HG03135 (cell line): Measurements from ENCODE around the gene NR1I3.
A peak's percentile ranks its signal among the peaks of the same experiment; 100 is the strongest.

Source experiments
- ATAC-seq: cut with Tn5 transposase; IDR thresholded peaks from one replicate; pipeline ENCODE4 v1.9.1; 2021; ENCODE audit warnings: mild to moderate bottlenecking, moderate library complexity; ENCODE audit not compliant: unreplicated experiment

The NR1I3 gene

GRCh38 chr1:161196521-161197451 lies 41.2 kb downstream of the NR1I3 start:
- ATAC-seq: no peak

GRCh38 chr1:161196111-161196510 lies 41.9 kb downstream of the NR1I3 start:
- ATAC-seq: no peak

- no peak for ATAC-seq
These were observed 42.8 kb downstream of the NR1I3 start for GRCh38 chr1:161195171-161195570.

GRCh38 chr1:161193561-161194235 lies 44.3 kb downstream of the NR1I3 start:
- no peak for ATAC-seq

GRCh38 chr1:161192476-161193465 lies 45.2 kb downstream of the NR1I3 start:
- no peak for ATAC-seq

- no peak for ATAC-seq
These were observed 46.0 kb downstream of the NR1I3 start for GRCh38 chr1:161191971-161192370.

- no peak for ATAC-seq
These were observed 47.0 kb downstream of the NR1I3 start for GRCh38 chr1:161190962-161191521.

- no peak for ATAC-seq
These were observed 49.0 kb downstream of the NR1I3 start for GRCh38 chr1:161189036-161189435.

GRCh38 chr1:161188381-161188780 lies 49.6 kb downstream of the NR1I3 start:
- ATAC-seq: no peak

GRCh38 chr1:161187311-161187710 lies 50.7 kb downstream of the NR1I3 start:
- ATAC-seq: no peak

- ATAC-seq: peak; percentile 21
These were observed 52.2 kb downstream of the NR1I3 start for GRCh38 chr1:161185732-161186311.

GRCh38 chr1:161185282-161185682 lies 52.7 kb downstream of the NR1I3 start:
- peak; percentile 55 for ATAC-seq

- ATAC-seq: peak; percentile 45
These were observed 55.8 kb downstream of the NR1I3 start for GRCh38 chr1:161182214-161182613.

GRCh38 chr1:161180639-161181038 lies 57.4 kb downstream of the NR1I3 start:
- ATAC-seq: no peak

GRCh38 chr1:161179698-161180097 lies 58.3 kb downstream of the NR1I3 start:
- ATAC-seq: no peak
